WERI-Rb-1 (cell line): ENCODE data around the gene CCDC185.

Experiments
- DNase-seq: peaks from one replicate; pipeline ENCODE4 v3.0.0-alpha.2; 2020
- H3K27ac ChIP-seq: fragments of 250-450 bp; sonication (Bioruptor Pico); 2 replicates; pipeline ENCODE4 v1.5.1; 2020; ENCODE audit warnings: mild to moderate bottlenecking, moderate library complexity
- H3K27me3 ChIP-seq: fragments of 250-450 bp; sonication (Bioruptor Pico); 2 replicates; pipeline ENCODE4 v1.5.1; 2021; ENCODE audit warnings: mild to moderate bottlenecking, low read depth, moderate library complexity; ENCODE audit not compliant: insufficient read depth, severe bottlenecking
- H3K36me3 ChIP-seq: fragments of 250-450 bp; sonication (Bioruptor Pico); 2 replicates; pipeline ENCODE4 v1.5.1; 2020; ENCODE audit warnings: mild to moderate bottlenecking, moderate library complexity
- H3K4me3 ChIP-seq: 2 replicates; pipeline ENCODE4 v1.5.1; 2011; ENCODE audit warnings: low read depth, mild to moderate bottlenecking, control low read depth, low read length
- H3K9me3 ChIP-seq: fragments of 250-450 bp; sonication (Bioruptor Pico); 2 replicates; pipeline ENCODE4 v1.5.1; 2021; ENCODE audit warnings: mild to moderate bottlenecking, moderate library complexity; ENCODE audit not compliant: severe bottlenecking
- TF ChIP-seq, protein P1 (sequence below): IDR thresholded peaks from 2 replicates; pipeline ENCODE4 v1.5.1; 2011; ENCODE audit warnings: low read depth, mild to moderate bottlenecking, control low read depth, inconsistent platforms, low read length

CCDC185 gene

DNA sequence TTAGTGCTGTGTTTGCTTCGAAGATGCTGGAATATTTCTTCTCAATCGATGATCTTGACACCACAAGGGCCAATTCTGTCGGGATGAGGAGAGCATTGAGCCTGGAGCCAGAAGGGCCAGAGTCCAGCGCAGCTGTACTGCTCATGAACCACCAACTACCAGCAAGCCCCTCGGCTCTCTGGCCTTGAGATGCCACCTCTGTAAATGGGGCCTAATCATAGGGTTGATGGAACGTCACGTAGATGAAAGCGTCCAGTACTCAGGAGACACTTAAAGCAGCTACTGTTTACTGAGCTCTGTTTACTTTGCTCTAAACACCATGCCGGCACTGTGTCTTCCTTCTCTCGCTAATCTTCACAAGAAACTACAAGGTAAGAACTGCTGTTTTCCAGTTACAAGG is 26.3 kb downstream of the CCDC185 start:
- no peak for DNase-seq
- Histone ChIP-seq H3K4me3 (no peak overlapping the region), H3K27me3 (no peaks in the 10 kb centered on the region), H3K9me3 (no peaks in the 10 kb centered on the region), H3K36me3 (no peaks in the 10 kb centered on the region), H3K27ac (no peak overlapping the region)
- TF ChIP-seq, protein P1, sequence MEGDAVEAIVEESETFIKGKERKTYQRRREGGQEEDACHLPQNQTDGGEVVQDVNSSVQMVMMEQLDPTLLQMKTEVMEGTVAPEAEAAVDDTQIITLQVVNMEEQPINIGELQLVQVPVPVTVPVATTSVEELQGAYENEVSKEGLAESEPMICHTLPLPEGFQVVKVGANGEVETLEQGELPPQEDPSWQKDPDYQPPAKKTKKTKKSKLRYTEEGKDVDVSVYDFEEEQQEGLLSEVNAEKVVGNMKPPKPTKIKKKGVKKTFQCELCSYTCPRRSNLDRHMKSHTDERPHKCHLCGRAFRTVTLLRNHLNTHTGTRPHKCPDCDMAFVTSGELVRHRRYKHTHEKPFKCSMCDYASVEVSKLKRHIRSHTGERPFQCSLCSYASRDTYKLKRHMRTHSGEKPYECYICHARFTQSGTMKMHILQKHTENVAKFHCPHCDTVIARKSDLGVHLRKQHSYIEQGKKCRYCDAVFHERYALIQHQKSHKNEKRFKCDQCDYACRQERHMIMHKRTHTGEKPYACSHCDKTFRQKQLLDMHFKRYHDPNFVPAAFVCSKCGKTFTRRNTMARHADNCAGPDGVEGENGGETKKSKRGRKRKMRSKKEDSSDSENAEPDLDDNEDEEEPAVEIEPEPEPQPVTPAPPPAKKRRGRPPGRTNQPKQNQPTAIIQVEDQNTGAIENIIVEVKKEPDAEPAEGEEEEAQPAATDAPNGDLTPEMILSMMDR = no peak

DNA sequence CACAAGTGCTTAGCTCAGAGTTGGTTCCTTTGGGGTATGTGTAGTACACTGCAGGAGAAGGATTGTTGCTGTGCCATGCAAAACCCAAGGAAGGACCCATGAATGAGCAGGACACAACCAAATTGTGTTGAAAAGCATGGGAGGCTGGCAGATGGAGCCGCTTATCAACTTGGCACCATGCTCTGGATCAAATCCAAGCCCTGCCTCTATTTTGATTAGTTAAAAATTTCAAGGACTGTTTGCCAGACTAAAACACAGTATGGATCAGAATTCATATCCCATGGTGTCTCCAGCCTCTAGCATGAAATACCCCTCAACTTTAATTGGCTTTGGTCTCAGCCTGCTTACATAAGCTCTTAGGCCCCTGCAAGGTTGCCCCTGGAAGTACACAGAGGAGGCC is 27.8 kb downstream of the CCDC185 start:
- DNase-seq = no peak
- H3K27ac ChIP-seq = no peak overlapping the region
- H3K36me3 ChIP-seq = no peaks in the 10 kb centered on the region
- H3K9me3 ChIP-seq = no peaks in the 10 kb centered on the region
- no peaks in the 10 kb centered on the region for H3K27me3 ChIP-seq
- TF ChIP-seq, protein P1 = no peak
- H3K4me3 ChIP-seq = no peak overlapping the region

DNA sequence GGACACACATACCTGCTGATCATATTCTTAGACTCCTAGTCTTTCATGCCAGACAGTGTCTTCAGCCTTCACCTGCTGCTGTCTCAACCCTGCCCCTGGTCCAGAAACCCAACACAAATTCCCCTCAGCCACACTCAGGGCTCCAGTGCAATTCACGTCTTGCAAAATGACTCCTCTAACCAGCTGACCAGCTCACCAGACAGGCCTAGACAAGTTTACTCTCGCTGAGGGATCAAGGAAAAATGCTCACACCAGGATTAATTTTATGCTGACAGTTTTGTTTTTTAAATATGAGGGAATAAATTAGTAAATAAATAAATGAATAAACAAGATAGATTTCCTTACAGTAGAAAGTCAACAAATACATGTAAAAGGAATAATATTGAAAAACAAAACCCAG is 28.5 kb downstream of the CCDC185 start:
- no peak overlapping the region for H3K27ac ChIP-seq
- no peak overlapping the region for H3K4me3 ChIP-seq
- no peaks in the 10 kb centered on the region for H3K9me3 ChIP-seq
- no peak for DNase-seq
- no peaks in the 10 kb centered on the region for H3K27me3 ChIP-seq
- TF ChIP-seq, protein P1 = no peak
- H3K36me3 ChIP-seq = no peaks in the 10 kb centered on the region

DNA sequence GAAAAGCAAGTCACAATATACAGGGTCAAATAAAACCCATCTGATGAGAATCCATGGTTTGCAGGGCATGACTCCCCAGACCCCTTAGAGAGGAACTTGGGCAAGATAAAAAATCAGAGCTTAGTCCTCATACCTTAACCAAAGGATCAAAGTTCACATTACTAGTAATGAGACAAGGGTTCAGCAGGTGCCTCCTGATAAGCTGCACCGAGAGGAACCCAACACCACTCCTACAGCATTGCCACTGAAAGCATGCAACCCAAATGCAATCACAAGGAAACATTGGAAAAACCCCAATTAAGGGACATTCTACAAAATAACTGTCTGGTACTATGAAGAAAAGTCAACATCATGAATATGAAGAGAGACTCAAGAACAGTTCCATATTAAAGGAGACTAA is 29.7 kb downstream of the CCDC185 start:
- TF ChIP-seq, protein P1 = no peak
- Histone ChIP-seq H3K36me3 (no peaks in the 10 kb centered on the region), H3K9me3 (no peaks in the 10 kb centered on the region), H3K27me3 (no peaks in the 10 kb centered on the region), H3K4me3 (no peak overlapping the region), H3K27ac (no peak overlapping the region)
- no peak for DNase-seq

DNA sequence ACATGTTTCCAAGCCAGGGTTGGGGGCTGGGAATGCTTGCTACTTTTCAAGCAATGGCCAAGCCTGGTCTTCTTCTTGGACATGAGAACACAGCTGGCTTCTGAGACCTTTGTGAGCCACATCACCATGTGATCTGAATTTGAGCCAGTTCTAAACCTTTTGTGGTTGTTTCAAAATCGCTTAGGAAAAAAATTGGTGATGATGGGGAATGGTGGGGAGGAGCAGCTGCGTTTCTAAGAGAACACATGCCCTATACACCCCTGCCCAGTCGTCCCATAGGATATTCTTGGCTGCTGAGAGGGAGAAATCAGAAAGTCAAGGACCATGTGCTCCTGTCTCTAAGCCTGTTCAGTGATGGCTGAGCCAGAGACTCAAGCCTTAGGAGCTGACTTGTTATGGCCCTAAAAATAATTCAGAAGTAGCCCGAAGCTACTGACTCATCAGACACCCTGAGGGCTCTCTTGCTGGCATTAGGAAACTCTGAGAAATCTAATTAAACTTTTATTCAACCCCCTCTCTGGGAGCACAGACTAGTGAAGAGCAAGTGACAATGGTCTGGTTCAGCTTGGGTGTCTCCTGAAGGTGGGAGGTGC is 30.5 kb downstream of the CCDC185 start:
- no peak for DNase-seq
- Histone ChIP-seq H3K36me3 (no peaks in the 10 kb centered on the region), H3K27ac (no peak overlapping the region), H3K9me3 (no peaks in the 10 kb centered on the region), H3K27me3 (no peaks in the 10 kb centered on the region), H3K4me3 (no peak overlapping the region)
- TF ChIP-seq, protein P1 = no peak

DNA sequence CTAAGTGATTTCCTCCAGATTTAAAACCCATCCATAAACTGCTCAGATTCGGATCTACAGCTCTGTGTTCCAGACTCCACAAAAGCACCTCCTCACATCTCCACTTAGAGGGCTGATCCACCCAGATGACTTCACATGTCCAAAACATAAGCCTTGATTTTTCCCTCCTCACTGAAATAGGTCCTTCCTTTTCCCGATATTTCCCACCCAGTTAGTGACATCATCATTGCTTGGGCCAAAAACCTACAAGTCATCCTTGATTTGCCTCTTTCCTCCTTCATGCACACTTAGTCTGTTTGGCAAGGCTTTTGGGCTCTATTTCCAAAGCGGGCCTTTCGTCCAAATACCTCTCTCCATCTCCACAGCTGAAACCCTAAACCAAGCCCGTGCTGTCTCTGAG is 32.3 kb downstream of the CCDC185 start:
- Histone ChIP-seq H3K9me3 (no peaks in the 10 kb centered on the region), H3K27me3 (no peaks in the 10 kb centered on the region), H3K27ac (no peak overlapping the region), H3K36me3 (no peaks in the 10 kb centered on the region), H3K4me3 (no peak overlapping the region)
- DNase-seq = no peak
- TF ChIP-seq, protein P1 = no peak
